Stimulated activated CD4-positive, alpha-beta T cell treated with anti-CD3 and anti-CD28 coated beads, Interleukin-4, amount 100 ng/mL, for 4 hours (primary cell): ENCODE results near the gene DLD.
A peak's percentile ranks its signal among the peaks of the same experiment; 100 is the strongest.
"Not testable (repeated sequence)": the region's sequence is repeated elsewhere in the genome, so short reads cannot be mapped to it uniquely, and the experiment has no call there.

Experiments used
- DNase-seq, 2 experiments: peaks; one replicate each; pipeline ENCODE4 v3.0.0-alpha.2; 2020

The DLD gene

GRCh38 chr7:107890962-107891635 lies at the start of gene DLD:
Gene DLD (plus strand): TSS chr7:107891183. CDS start chr7:107891251, 68 bp downstream.
- DNase-seq: peak; percentile 90 to 92

- no peak for DNase-seq
These were observed 48.8 kb upstream of the DLD start for GRCh38 chr7:107842213-107842612.

GRCh38 chr7:107843184-107843583 lies 47.8 kb upstream of the DLD start:
- DNase-seq: no peak

- no peak for DNase-seq
These were observed 44.7 kb upstream of the DLD start for GRCh38 chr7:107846324-107846723.

GRCh38 chr7:107847168-107847835 lies 43.7 kb upstream of the DLD start:
- no peak for DNase-seq

GRCh38 chr7:107847836-107848175 lies 43.2 kb upstream of the DLD start:
- DNase-seq: not testable (repeated sequence)

GRCh38 chr7:107848211-107848610 lies 42.8 kb upstream of the DLD start:
- not testable (repeated sequence) for DNase-seq

- DNase-seq: no peak
These were observed 40.8 kb upstream of the DLD start for GRCh38 chr7:107850216-107850615.

GRCh38 chr7:107850643-107851042 lies 40.3 kb upstream of the DLD start:
- no peak for DNase-seq

GRCh38 chr7:107854454-107854853 lies 36.5 kb upstream of the DLD start:
- DNase-seq: no peak

- no peak for DNase-seq
These were observed 36.0 kb upstream of the DLD start for GRCh38 chr7:107854989-107855388.

GRCh38 chr7:107856806-107857540 lies 34.0 kb upstream of the DLD start:
- DNase-seq: no peak

- DNase-seq: no peak
These were observed 33.5 kb upstream of the DLD start for GRCh38 chr7:107857541-107857912.

- DNase-seq: no peak
These were observed 32.7 kb upstream of the DLD start for GRCh38 chr7:107858280-107858679.

GRCh38 chr7:107860279-107860961 lies 30.6 kb upstream of the DLD start:
- no peak for DNase-seq

GRCh38 chr7:107860981-107861652 lies 29.9 kb upstream of the DLD start:
- no peak for DNase-seq

GRCh38 chr7:107865956-107866775 lies 24.8 kb upstream of the DLD start:
- no peak for DNase-seq

- no peak for DNase-seq
These were observed 23.0 kb upstream of the DLD start for GRCh38 chr7:107867858-107868466.

- DNase-seq: no peak
These were observed 20.5 kb upstream of the DLD start for GRCh38 chr7:107870427-107871000.

GRCh38 chr7:107874111-107874510 lies 16.9 kb upstream of the DLD start:
- DNase-seq: no peak
